HG02852 (cell line): ENCODE data around the gene RAB20.
A peak's percentile ranks its signal among the peaks of the same experiment; 100 is the strongest.
"Not testable (repeated sequence)": the region's sequence is repeated elsewhere in the genome, so short reads cannot be mapped to it uniquely, and the experiment has no call there.

Experiments
- ATAC-seq: cut with Tn5 transposase; IDR thresholded peaks from one replicate; pipeline ENCODE4 v1.9.1; 2021; ENCODE audit warnings: mild to moderate bottlenecking, moderate library complexity; ENCODE audit not compliant: unreplicated experiment

RAB20 gene

DNA sequence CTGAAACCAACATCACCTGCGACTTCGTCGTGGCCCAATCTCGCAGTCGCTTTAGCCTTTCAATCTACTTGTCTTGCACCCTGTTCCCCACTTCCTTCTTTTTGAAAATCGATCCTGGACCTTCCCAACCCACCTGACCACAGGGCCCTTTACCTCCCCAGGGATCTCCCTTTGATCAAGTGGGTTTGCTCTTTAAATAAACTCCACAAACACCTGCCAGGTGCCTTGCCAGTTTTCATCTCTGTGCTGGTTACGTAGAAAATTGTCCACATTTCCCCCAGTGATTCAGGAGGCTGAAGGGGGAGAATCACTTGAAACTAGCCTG, 14.5 kb upstream of the RAB20 start:
- no peak for ATAC-seq

DNA sequence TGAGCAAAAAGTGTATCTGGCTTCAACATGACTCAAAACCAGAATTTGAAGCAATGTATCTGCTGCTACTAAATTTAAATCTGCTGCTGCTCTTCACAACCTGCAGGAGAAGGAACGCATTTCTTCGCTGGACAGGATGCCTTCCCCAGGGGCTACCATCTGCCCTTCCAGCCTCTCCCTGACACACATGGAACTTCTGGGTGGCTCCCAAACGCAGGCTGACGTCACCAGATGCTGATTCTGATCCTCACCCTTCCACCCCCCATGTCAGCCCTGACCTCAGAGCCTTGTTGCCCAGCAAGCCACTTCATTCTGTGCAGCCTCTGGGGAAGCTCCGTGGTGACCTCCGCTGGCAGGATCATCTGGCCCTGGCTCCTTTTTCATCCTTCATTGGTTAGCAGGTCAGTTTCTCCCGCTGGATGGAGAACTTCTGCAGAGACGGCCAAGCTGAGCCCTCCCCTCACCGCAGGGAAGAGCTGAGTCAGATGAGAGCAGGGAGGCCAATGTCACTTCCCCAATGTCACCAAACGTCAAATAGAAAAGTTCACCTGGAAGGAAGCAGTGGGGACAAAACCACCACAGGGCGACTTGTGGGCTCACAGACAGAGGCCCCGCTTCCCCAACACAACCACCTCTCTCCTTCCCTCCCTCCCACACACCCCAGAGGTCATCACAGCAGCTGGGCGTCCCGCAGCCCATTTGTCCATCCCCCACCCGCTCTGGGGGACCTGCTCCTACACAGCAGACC, 14.0 kb upstream of the RAB20 start:
- peak; percentile 85 for ATAC-seq

DNA sequence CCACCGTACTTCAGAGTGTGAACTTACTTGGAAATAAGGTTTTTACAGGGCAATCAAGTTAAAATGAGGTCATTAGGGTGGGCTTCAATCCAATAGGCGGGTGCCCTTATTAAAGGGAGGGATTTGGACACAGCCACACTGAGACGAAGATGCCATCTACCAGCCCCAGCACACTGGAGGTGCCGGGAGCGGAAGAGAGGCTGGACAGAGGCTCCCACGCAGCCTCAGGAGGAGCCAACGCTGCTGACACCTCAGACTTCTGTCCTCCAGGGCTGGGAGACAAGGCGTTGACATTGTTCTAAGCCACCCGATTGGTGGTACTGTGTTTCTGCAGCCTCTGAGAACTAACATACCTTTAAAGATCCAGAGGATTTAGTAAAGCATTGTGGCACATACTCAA, 12.6 kb upstream of the RAB20 start:
- ATAC-seq = no peak

DNA sequence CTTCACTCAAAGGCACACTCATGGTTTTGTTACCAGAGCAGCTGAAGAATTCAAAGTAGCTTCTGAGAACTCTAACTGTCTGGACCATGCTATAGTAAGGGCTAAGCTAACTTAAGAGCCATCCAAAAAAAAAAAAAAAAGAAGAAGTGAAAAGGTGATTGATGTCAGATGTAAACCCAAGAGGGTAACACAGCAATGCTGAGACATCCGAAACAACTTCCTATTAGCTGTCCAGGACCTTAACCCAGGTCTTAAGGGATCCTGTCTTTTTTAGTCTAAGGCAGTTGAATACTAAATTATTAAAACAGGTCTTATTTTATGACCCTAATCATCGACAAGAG, 11.2 kb upstream of the RAB20 start:
- no peak for ATAC-seq

DNA sequence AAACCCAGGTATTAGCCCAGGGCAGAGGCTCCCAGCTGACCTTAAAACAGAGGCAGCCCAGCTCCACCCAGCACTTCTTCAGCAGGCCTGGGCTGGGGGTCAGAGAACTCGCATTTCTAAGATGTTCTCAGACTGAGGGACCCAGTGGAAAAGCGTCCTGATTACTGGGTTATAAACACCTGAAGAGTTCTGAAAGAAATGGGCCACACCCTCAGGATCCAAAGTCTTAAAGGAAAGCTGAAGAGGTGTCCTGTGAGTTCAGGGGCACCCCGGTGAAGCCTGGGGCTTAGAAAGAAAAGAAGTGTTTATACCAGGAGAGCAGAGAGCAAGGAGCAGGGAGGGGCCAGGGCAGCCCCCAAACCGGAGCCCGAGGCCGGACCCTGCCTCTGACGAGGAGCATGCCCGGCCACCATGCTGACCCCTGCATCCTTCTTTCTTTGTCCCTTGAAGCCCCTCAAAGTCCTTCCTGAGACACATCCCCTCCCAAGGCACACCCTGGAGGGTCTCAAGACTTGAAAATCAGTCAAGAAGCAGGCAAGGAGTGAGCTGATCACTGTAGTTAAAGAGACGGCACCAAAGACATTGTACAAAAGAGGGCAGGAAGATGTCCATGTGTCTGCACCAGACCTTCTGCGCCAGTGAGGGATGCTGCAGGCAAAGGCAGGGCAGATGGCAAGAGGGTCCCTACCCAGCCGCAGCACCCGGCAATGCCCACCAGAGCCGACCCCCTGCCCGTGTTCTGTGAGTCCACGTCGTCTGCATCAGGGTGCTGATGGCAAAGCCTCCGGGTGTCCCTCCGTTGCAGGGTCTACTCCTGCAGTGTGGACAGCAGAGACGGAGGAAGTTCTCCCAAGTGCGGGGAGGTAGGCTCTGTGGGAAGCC, 10.6 kb upstream of the RAB20 start:
- no peak for ATAC-seq

DNA sequence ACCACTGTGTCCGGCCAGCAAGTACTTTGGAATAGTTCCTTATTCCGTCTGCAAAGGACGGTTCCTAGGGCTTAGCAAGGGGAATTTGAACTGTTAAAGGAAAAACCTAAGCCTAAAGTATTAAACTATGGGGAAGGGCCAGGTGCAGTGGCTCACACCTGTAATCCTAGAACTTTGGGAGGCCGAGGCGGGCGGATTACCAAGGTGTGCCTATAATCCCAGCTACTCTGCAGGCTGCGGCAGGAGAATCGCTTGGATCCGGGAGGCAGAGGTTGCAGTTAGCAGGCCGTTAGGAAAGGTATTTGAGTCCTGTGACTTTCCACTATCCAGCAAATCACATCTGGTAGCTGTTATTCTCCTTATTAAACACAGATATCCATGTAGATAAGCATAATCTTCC, 9.4 kb upstream of the RAB20 start:
- no peak for ATAC-seq

DNA sequence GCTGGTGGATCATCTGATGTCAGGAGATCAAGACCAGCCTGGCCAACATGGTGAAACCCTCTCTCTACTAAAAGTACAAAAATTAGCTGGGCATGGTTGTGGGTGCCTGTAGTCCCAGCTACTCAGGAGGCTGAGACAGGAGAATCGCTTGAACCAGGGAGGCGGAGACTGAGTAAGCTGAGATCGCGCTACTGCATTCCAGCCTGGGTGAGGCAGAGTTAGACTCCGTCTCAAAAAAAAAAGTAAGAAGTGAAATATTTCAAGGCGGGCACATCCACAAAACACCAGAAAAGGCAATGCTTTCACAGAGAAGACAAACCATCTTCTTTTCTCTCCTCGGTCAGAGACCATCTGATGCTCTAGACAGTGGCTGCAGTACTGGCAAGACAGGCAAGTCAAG, 8.4 kb upstream of the RAB20 start:
- not testable (repeated sequence) for ATAC-seq

DNA sequence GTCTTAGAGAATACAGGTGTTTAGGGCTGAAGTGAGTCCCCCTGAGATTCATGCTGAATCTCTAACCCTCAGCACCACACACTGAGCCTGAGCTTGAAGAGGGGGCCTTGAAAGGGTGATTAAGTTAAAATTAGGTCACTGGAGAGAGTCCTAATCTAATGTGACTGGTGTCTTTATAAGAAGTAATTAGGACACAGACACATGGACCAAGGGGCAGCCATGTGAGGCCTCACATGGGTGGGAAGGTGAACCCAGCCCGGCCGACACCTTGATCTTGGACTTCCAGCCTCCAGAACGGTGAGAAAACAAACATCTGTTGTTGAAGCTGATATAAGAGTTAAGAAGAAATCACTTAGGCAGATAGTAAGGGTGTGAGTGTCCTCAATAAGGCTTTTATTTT, 7.1 kb upstream of the RAB20 start:
- ATAC-seq = no peak

DNA sequence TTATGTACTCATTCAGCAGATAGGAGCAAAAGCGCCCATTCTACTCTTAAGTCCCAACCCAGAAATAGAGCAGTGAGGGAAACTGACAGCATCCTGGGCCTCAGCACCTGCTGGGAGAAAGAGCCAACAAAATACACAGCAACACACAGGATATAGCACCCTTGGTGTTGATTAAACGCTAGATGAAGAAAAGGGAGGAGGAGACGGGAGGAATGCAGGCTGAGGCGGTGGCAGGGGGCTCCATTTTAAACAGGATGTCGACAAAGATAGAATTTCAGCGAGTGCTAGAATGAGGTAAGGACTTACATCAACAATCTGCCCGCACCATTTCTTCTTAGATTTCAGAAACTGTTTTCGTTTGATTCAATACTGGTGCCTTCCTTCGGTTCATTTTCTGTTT, 4.6 kb upstream of the RAB20 start:
- ATAC-seq = no peak

DNA sequence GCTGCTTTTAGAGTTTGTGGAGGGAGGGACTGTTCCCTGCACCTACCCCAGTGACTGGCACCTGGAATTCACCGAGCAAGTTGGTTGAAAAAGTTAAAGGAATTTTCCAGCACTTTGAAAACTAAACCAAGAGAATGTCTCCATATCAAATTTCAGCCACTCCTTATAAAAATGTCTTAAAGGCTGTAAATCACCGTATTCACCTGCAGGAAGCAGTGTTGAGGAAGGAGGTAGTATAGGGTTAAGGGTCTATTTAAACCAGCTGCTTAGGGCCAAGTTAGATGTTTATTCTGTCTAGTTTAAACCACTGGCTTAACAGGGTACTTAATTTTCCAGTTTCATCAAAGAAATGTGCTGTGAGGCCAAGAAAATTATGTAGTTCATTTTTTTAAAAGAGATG, 3.8 kb upstream of the RAB20 start:
- ATAC-seq = no peak

DNA sequence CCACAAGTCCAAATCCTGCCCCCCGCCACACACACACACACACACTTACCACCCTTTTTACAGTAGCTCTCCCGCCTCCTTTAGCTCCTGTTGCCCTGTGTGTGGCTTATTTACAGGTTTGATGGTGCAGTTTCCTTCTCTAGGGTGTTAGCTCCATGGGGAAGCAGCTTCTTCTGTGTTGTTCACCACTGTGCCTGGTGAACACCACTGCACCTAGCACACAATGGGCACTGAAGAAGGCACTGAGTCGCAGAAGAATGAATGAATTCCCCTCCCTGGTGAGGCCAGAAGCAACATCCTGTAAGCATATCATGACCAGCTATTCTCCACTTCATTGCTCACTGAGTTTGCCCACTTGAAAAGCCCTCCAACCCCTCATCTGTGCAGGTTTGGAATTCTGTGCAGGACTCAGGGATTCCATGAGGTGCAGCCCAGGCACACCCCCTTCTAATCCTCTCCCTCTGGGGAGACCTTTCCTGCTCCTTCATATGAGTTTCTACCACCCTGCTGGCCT, 3.0 kb upstream of the RAB20 start:
- ATAC-seq = no peak

DNA sequence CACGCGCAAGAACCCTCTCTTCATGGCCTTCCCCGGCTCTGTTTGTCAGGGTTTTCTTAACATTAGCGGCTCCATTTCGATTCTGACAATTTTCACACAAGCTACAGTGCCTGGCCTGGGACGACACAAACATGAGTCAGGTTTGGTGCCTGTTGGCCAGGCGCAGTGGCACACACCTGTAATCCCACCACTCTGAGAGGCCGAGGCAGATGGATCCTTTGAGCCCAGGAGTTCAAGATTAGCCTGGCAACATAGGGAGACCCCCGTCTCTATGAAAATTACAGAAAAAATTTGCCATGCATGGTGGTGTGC, 1.9 kb upstream of the RAB20 start:
- ATAC-seq = no peak

DNA sequence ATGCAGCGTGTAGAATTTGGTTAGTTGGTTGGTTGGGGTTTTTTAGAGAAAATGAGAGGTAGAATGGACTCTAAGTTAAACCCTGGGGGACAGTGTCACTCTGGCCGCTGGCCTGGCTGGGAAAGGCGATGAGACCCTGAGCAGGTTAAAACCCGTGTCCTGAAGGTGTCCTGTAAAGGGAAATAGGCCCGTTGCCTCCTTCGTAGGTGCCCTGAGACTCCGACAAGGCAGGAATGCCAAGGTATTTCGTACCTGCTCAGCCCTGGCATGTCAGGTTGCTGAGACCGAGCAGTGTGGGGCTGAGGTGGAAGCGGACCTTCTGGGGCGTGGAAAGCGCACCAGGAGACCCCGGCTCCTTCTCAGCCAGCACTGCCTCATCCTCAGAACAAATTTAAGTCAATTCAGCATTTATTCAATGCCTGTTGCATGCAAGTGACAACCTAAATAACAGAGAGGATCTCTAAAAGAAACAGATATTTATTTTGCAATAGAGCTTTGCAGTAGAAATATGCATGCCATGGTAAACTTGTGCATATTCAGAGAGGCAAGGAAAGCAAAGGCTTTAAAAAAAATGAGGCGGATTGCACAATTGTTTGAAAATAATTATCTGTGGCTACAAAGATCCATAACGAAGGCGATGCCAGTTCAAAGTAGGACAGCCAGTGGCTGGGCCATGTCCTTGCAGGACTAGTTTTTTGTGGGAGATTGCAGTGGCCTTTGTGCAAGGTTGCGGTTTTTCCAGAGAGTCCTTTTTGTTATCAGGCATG, 1.4 kb upstream of the RAB20 start:
- ATAC-seq = no peak

DNA sequence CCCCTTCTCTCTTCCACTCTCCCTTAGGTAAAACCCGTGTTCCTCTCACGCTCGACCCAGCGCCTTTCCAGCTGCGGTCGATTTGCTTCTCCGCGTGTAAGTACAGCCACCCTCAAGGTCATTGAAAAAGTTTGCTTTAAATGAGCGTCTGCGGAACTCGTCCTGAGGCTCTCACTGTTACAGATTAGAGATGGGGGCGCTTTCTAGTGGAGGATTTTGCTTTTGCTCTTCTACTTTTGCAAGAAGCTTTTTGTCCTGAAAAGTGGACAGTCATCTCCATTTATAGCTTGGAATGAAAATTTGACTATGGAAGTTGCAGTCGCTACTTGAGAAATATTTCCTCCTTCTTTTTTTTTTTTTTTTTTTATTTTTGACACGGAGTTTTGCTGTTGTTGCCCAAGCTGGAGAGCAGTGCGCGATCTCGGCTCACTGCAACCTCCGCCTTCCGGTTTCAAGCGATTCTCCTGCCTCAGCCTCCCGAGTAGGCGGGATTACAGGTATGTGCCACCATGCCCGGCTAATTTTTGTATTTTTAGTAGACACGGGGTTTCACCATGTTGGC, 595 bp upstream of the RAB20 start:
- no peak for ATAC-seq

DNA sequence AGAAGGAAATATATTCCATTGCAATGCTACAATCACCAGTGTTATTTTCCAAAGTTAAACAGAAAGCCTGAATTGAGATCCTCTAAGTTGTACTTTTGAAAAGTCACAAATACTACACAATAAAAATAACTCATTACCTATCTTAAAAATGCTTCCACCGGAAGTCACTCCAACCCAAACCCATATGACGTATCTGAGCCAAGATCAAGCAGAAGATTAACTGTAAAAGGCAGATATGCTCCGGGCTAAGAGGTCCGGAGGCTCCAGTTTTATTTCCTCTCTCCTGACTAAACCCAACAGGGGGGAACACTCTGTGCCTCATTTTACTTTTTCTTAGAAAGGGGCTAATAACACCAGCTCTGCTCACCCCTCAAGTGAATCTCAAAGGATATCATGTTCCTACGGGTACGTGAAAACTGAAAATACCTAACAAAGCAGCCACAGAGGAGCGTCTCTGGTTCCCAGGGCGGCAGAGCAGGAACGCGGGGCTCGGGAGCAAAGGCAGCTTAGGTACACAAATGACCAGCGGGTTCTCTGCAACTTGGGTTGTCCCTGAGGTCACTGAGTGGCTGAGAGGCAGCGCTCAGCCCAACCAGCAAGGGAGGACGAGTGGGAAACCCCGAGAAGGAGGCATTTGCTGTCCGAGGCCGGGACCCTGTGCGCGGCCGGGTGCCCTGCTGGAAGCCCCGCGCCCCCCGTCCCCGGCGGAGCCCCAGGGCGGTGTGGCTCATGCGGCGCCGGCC, 750 bp downstream of the RAB20 start:
- peak; percentile 16 for ATAC-seq

DNA sequence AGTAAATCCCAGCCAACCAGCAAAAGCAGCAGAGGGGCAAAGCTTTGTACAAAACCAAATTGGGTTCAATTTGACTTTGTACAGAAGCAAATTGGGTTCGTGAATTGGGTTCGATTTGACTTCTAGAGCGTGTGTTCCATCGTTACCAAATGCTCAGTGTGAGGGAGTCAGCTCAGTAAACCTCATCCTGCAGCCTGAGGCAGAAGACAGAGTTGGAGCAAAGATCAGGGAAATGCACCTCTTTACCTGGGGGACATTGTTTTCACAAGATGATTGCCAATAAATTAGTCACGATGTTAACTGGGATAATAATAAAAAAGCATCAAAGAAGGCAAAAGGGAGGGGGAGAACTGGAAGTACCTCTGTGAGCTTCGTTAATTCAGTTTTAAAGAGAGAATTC, 1.5 kb downstream of the RAB20 start:
- ATAC-seq = no peak

DNA sequence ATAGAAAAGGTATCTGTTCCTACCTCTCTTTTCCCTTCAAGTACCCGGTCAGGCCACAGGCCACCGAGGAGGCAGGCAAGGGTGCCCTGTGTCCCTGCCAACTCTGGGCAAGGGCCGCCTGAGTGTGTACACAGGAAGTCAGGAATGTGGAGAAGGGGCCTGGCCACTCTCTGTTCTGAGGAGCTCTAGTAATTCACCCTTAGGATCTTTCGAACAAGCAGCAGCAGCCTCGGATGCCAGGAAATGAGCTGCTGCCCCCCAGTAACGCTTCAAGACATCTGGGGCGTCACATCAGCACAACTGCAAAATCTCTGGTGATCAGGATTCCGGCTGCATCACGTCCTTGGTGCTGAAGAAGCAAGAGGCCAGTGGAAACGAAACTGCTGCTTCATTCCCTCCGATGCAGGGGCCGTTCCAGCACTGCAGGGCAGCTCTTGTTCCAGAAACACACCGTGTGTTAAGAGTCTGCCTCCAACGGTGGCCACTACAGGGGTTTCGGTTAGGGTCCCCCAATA, 2.0 kb downstream of the RAB20 start:
- ATAC-seq = no peak

DNA sequence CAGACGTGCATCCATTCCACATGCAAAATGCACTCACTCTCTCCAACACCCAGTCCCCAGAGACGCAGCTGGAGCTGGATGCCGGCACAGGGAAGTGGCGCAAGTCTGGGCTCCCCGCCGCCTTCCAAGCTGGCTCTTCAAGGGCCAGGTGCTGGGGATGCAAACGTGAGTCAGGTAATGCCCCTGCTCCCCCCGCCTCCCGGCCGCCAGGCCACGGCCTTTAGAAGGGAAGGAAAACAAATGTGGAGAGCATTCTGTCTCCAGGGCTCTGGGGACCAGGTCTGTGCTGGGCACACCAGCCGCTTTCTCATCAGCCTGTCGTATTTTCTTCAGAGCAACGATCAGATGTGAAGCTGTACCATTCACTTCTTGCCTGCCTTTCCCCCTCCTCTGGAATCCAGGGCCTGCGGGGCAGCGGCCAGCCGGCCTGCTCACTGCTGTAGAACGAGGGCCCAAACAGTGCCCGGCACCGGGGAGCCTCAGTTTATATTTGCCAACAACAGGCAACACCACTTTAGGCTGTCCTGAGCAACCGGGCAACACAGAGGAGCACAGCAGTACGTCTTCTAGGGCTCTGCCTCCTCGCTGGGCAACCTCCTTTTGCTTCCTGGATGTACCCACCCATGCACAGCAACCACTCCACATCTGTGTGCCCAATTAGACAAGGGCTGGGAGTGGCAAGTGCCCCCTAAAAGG, 3.8 kb downstream of the RAB20 start:
- ATAC-seq = no peak

DNA sequence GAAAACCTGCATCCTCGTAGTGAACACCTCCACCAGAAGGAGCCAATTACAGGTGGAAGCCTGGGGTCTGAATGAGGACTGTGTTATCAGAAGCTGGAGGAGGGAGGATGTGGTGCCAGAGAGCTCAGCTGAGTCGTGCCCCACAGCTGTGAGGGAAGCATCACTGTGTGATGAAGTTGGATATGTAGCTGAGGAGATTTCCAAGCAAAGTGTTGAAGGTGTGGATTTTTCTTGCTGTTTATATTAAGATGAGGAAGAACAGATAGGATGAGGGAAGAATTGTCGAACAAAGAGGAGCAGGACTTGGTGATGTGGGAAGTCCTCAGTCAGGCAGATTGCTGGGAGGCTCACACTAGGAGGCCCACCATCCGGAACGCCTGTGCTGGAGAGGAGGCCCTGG, 4.4 kb downstream of the RAB20 start:
- ATAC-seq = no peak

DNA sequence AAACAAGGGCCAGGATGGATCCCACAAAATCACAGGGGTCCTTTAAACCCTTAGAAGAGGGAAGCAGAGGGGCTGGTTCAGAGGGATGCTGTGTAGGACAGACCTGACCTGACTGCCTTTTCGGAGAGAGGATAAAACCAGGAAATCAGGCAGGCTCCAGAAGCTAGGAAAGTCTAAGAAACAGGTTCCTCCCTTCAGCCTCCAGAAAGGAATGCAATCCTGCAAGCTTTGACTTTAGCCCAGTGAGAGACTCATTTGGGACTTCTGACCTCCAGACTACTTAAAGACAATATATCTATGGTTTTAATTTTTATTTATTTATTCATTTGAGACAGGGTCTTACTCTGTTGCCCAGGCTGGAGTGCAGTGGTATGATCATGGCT, 5.3 kb downstream of the RAB20 start:
- ATAC-seq = no peak
